HepG2 (cell line): Measurements from ENCODE around the gene BCL2L11. TPM values are rescaled to one million over a fixed set of nuclear protein-coding genes. Genes with fewer than 3 reads are reported as not detected.

Experiments used
- BCLAF1 ChIP-seq: fragments of 450-650 bp; IDR thresholded peaks from 2 replicates; pipeline ENCODE4 v1.6.1; 2017; ENCODE audit warnings: mild to moderate bottlenecking
- ZBTB33 ChIP-seq: sonication (generic); formaldehyde crosslinking; IDR thresholded peaks from 2 replicates; pipeline ENCODE4 v1.4.0; 2020; ENCODE audit warnings: missing genetic modification reagents
- polyA plus RNA-seq, 8 experiments: library from polyadenylated mRNA; depleted of rRNA in 3 of 8; stranded (reverse) in 7 of 8; unstranded in 1 of 8; fragments of >200 nt; fragmentation: Illumina TruSeq in 4 of 8; extraction: Trizol in 4 of 8; gene quantifications; 2 replicates each; pipeline versions ENCODE4 v1.2.1 to v1.2.3, GENCODE V29; 2011 to 2016; ENCODE audit warnings: low read depth in 4 of 8, missing spikeins in 1 of 8, mixed read lengths in 1 of 8; ENCODE audit not compliant: insufficient read depth in 1 of 8
- total RNA-seq, 5 experiments: library from RNA; depleted of rRNA; stranded (reverse); fragments of >200 nt; fragmentation: Illumina TruSeq; extraction: Trizol; gene quantifications; 2 replicates each; pipeline ENCODE4 v1.2.3, GENCODE V29; 2016; ENCODE audit warnings: low read depth in 1 of 5
- TF ChIP-seq, protein P1 (sequence below): sonication (generic); formaldehyde crosslinking; IDR thresholded peaks from 2 replicates; pipeline ENCODE4 v1.4.0; 2020; ENCODE audit warnings: mild to moderate bottlenecking, missing genetic modification reagents, borderline replicate concordance

BCL2L11 gene
- total and polyA plus RNA-seq, 2 of the 13 experiments (the other 11 are each of a cell fraction or from before 2014, with no cell fraction given), result 6.1 to 9.7 TPM

DNA sequence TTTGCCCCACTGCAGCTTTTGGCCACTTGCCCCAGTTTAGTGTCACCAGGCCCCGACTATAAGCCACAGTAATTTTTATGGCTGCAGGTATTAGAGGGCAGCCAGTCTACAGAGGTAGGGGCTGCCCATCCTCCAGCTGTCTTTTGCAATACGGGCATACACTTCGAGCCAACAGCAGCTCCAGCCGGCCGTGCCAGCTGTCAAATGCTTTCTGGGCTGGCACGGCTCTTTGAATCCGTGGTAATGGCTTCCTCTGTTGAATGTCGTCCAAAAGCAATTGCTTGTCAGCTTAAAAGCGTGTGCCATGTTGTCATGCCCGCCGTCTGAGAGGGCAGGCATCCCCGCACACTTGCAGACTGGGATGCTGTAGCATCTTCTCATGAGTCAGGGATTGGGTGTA, 41.3 kb downstream of the BCL2L11 start (continued):
- TF ChIP-seq ZBTB33 (CRISPR knock-in tag) (no peak), BCLAF1 (no peak)
- TF ChIP-seq, protein P1, sequence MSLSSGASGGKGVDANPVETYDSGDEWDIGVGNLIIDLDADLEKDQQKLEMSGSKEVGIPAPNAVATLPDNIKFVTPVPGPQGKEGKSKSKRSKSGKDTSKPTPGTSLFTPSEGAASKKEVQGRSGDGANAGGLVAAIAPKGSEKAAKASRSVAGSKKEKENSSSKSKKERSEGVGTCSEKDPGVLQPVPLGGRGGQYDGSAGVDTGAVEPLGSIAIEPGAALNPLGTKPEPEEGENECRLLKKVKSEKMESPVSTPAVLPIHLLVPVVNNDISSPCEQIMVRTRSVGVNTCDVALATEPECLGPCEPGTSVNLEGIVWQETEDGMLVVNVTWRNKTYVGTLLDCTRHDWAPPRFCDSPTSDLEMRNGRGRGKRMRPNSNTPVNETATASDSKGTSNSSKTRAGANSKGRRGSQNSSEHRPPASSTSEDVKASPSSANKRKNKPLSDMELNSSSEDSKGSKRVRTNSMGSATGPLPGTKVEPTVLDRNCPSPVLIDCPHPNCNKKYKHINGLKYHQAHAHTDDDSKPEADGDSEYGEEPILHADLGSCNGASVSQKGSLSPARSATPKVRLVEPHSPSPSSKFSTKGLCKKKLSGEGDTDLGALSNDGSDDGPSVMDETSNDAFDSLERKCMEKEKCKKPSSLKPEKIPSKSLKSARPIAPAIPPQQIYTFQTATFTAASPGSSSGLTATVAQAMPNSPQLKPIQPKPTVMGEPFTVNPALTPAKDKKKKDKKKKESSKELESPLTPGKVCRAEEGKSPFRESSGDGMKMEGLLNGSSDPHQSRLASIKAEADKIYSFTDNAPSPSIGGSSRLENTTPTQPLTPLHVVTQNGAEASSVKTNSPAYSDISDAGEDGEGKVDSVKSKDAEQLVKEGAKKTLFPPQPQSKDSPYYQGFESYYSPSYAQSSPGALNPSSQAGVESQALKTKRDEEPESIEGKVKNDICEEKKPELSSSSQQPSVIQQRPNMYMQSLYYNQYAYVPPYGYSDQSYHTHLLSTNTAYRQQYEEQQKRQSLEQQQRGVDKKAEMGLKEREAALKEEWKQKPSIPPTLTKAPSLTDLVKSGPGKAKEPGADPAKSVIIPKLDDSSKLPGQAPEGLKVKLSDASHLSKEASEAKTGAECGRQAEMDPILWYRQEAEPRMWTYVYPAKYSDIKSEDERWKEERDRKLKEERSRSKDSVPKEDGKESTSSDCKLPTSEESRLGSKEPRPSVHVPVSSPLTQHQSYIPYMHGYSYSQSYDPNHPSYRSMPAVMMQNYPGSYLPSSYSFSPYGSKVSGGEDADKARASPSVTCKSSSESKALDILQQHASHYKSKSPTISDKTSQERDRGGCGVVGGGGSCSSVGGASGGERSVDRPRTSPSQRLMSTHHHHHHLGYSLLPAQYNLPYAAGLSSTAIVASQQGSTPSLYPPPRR (CRISPR knock-in tag), result no peak
